HG02981 (cell line): ENCODE data around the gene SEMA5A.

ENCODE experiments used
- ATAC-seq: cut with Tn5 transposase; IDR thresholded peaks from one replicate; pipeline ENCODE4 v1.9.1; 2021; ENCODE audit warnings: mild to moderate bottlenecking, moderate library complexity; ENCODE audit not compliant: unreplicated experiment

Gene SEMA5A

GRCh38 chr5:9483243-9483642, 62.6 kb downstream of the SEMA5A start:
- no peak for ATAC-seq

GRCh38 chr5:9482381-9482780, 63.5 kb downstream of the SEMA5A start:
- ATAC-seq = no peak

GRCh38 chr5:9480499-9480898, 65.4 kb downstream of the SEMA5A start:
- no peak for ATAC-seq

- ATAC-seq = no peak
These were observed 65.9 kb downstream of the SEMA5A start for GRCh38 chr5:9479990-9480389.

- no peak for ATAC-seq
These were observed 66.5 kb downstream of the SEMA5A start for GRCh38 chr5:9479361-9479760.

GRCh38 chr5:9477537-9477936, 68.3 kb downstream of the SEMA5A start:
- no peak for ATAC-seq

- no peak for ATAC-seq
These were observed 71.5 kb downstream of the SEMA5A start for GRCh38 chr5:9474219-9475002.

- ATAC-seq = no peak
These were observed 72.3 kb downstream of the SEMA5A start for GRCh38 chr5:9473624-9474023.

GRCh38 chr5:9470410-9470809, 75.5 kb downstream of the SEMA5A start:
- no peak for ATAC-seq

GRCh38 chr5:9468060-9468388, 77.9 kb downstream of the SEMA5A start:
- no peak for ATAC-seq

- ATAC-seq = no peak
These were observed 78.4 kb downstream of the SEMA5A start for GRCh38 chr5:9467199-9468059.

- ATAC-seq = no peak
These were observed 79.2 kb downstream of the SEMA5A start for GRCh38 chr5:9466697-9467096.

GRCh38 chr5:9464478-9464877, 81.4 kb downstream of the SEMA5A start:
- ATAC-seq = no peak

- ATAC-seq = no peak
These were observed 83.8 kb downstream of the SEMA5A start for GRCh38 chr5:9462109-9462508.

- no peak for ATAC-seq
These were observed 84.8 kb downstream of the SEMA5A start for GRCh38 chr5:9460885-9461645.

GRCh38 chr5:9456435-9457042, 89.3 kb downstream of the SEMA5A start:
- no peak for ATAC-seq

- no peak for ATAC-seq
These were observed 89.9 kb downstream of the SEMA5A start for GRCh38 chr5:9455826-9456434.

- ATAC-seq = no peak
These were observed 91.4 kb downstream of the SEMA5A start for GRCh38 chr5:9454491-9454890.

GRCh38 chr5:9454012-9454481, 91.8 kb downstream of the SEMA5A start:
- ATAC-seq = peak; percentile 53

GRCh38 chr5:9453480-9454011, 92.3 kb downstream of the SEMA5A start:
- no peak for ATAC-seq
